Measurements from ENCODE around the gene DHRS3. TPM values are rescaled to one million over a fixed set of nuclear protein-coding genes. Genes with fewer than 3 reads are reported as not detected.

DHRS3 gene
- total and polyA plus RNA-seq, 10 of the 15 experiments (the other 5 are each of a cell fraction or from before 2014, with no cell fraction given), result 0.23 to 29.7 (median 1.2) TPM

DNA sequence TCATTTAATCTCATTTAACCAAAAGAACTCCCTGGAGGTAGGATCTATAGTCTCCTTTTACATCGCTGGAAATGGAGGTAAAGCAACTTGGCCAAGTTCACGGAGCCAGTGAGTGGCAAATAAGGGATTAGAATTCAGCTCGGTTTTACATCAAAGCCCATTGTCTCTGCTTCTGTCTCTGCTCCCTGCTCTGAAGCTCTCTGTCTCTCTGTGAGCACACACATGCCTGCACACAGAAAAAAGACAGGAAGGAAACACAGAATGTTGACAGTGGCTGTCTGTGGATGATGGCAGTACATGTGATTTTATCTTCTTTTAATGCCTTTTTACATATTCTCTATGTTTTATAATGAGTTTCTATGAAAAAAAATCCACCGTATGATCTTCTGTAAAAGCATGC is 8.9 kb upstream of the DHRS3 start:
- Histone ChIP-seq H4K20me1 (ENCODE audit: control insufficient read depth, insufficient read depth) (no peaks in the 10 kb centered on the region), H3K27ac (ENCODE audit: control insufficient read depth, insufficient read depth) (no peak overlapping the region), H3K9me3 (replicated peaks; ENCODE audit: control insufficient read depth, insufficient read depth, low read length) (no peaks in the 10 kb centered on the region; the same call in 2 of the 3 replicates), H3K9ac (ENCODE audit: control insufficient read depth, insufficient read depth, low read length) (no peak overlapping the region), H3K4me1 (ENCODE audit: control insufficient read depth, insufficient read depth, low read length) (no peaks in the 10 kb centered on the region), H3K27me3 (replicated peaks in 1 of 2; ENCODE audit: control insufficient read depth in 2 of 2, insufficient read depth in 2 of 2, low read length in 1 of 2) (no peaks in the 10 kb centered on the region; a peak in 2 of 4 replicates), H3K4me2 (ENCODE audit: control insufficient read depth, insufficient read depth) (no peak overlapping the region), H3K4me3 (no peak overlapping the region), H2AFZ (ENCODE audit: control insufficient read depth, low read depth, low read length) (no peak overlapping the region), H3K36me3 (ENCODE audit: control insufficient read depth in 2 of 2, insufficient read depth in 2 of 2, low read length in 1 of 2) (no peaks in the 10 kb centered on the region), H3K79me2 (ENCODE audit: control insufficient read depth, insufficient read depth, low read length) (no peaks in the 10 kb centered on the region)
- FAIRE-seq (no peak), DNase-seq (ENCODE audit: low read depth, low spot score) (no peak), ATAC-seq (no peak)
- SMC1A ChIA-PET (ENCODE audit: uncharacterized antibody, unreplicated experiment), result no interaction called here
- CTCF ChIA-PET, result no interaction called here
- POLR2A ChIA-PET, result no interaction called here
- RAD21 ChIA-PET (ENCODE audit: unreplicated experiment), result no interaction called here
- intact Hi-C loops (cut with micrococcal nuclease; ENCODE audit: unreplicated experiment), result loop anchor here (10.0 kb wide), 1 partner anchor 502 kb away; no protein-coding TSS in a partner anchor
- in situ Hi-C loops (cut with MboI), result no loop called here
- no TSS peak for BruUV-seq (replicated peaks)
- TF ChIP-seq NR2C2 (IDR thresholded peaks at IDR 0.05; ENCODE audit: borderline replicate concordance, control insufficient read depth, insufficient read length, low read depth), result no peak
- 42% methylated on average over 4 of the region's 4 CpGs for WGBS (ENCODE audit: insufficient coverage, insufficient replicate concordance, low lambda C conversion rate, missing lambda C conversion rate)

- no peak for DNase-seq (ENCODE audit: low read depth, low spot score)
- Histone ChIP-seq H3K79me2 (ENCODE audit: control insufficient read depth, insufficient read depth, low read length) (no peaks in the 10 kb centered on the region), H4K20me1 (ENCODE audit: control insufficient read depth, insufficient read depth) (no peaks in the 10 kb centered on the region), H3K36me3 (ENCODE audit: control insufficient read depth in 2 of 2, insufficient read depth in 2 of 2, low read length in 1 of 2) (no peaks in the 10 kb centered on the region), H3K9me3 (replicated peaks; ENCODE audit: control insufficient read depth, insufficient read depth, low read length) (no peaks in the 10 kb centered on the region), H2AFZ (ENCODE audit: control insufficient read depth, low read depth, low read length) (no peak overlapping the region), H3K4me3 (no peak overlapping the region), H3K27ac (ENCODE audit: control insufficient read depth, insufficient read depth) (no peak overlapping the region), H3K9ac (ENCODE audit: control insufficient read depth, insufficient read depth, low read length) (no peak overlapping the region), H3K4me2 (ENCODE audit: control insufficient read depth, insufficient read depth) (no peak overlapping the region), H3K27me3 (replicated peaks in 1 of 2; ENCODE audit: control insufficient read depth in 2 of 2, insufficient read depth in 2 of 2, low read length in 1 of 2) (no peaks in the 10 kb centered on the region; a peak in 2 of 4 replicates), H3K4me1 (ENCODE audit: control insufficient read depth, insufficient read depth, low read length) (peaks cover 5% of the 10 kb centered on the region)
- no peak for FAIRE-seq
- CTCF ChIA-PET, result no interaction called here
- RAD21 ChIA-PET (ENCODE audit: unreplicated experiment), result no interaction called here
- intact Hi-C loops (cut with micrococcal nuclease; ENCODE audit: unreplicated experiment), result loop anchor here (10.0 kb wide), 1 partner anchor 500 kb away; no protein-coding TSS in a partner anchor
- in situ Hi-C loops (cut with MboI), result no loop called here
- WGBS (ENCODE audit: insufficient coverage, insufficient replicate concordance, low lambda C conversion rate, missing lambda C conversion rate), result 21% methylated on average over 6 of the region's 6 CpGs
- SMC1A ChIA-PET (ENCODE audit: uncharacterized antibody, unreplicated experiment), result no interaction called here
- no peak for ATAC-seq
- BruUV-seq (replicated peaks), result no TSS peak
- POLR2A ChIA-PET, result no interaction called here
- TF ChIP-seq CREM (IDR thresholded peaks at IDR 0.05; ENCODE audit: low read depth) (no peak), LARP7 (IDR thresholded peaks at IDR 0.05) (no peak), ZSCAN29 (IDR thresholded peaks at IDR 0.05) (no peak), BCL3 (IDR thresholded peaks at IDR 0.05; ENCODE audit: borderline replicate concordance, insufficient read depth, low read depth, low read length, poor library complexity, severe bottlenecking) (no peak), RAD21 (IDR thresholded peaks at IDR 0.05; ENCODE audit: insufficient read depth, low read depth, low read length) (no peak), SIX5 (IDR thresholded peaks at IDR 0.05; ENCODE audit: low read depth, low read length, severe bottlenecking) (no peak), TCF7 (IDR thresholded peaks at IDR 0.05; ENCODE audit: borderline replicate concordance) (no peak), BCL11A (IDR thresholded peaks at IDR 0.05; ENCODE audit: low read depth, low read length) (no peak), RB1 (IDR thresholded peaks at IDR 0.05; ENCODE audit: borderline replicate concordance) (no peak), YBX1 (IDR thresholded peaks at IDR 0.05) (no peak), ETV6 (conservative IDR thresholded peaks at IDR 0.05 in 1 of 2, IDR thresholded peaks at IDR 0.05 in 1 of 2; ENCODE audit: borderline replicate concordance in 1 of 2, low read depth in 1 of 2) (no peak), NKRF (conservative IDR thresholded peaks at IDR 0.05) (no peak)
Observed at GRCh38 chr1:12625276-12625675, 7.3 kb upstream of the DHRS3 start.
